ENCODE measurements around the gene ENTPD2.
"Not testable (repeated sequence)": the region's sequence is repeated elsewhere in the genome, so short reads cannot be mapped to it uniquely, and the experiment has no call there.

The ENTPD2 gene

DNA sequence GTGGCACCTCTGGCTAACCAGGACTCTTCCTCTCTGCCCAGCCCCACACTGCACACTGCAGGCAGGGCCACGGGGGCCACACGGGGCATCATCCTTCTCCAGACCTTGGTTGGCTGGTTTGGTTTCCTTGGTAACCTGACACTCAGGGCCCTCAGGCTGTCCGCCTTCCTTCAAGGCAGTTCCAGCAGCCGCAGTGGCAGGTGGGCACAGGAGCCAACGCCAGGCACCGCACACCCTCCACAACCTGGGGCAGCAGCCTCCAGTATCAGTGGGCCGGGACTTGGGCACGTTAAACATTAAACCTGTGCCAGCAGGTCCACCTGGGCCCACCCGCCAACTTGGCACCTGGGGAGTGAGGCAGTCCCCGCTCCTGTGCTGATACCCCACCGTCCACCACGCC is 9.8 kb downstream of the ENTPD2 start:
- DNase-seq = no peak

DNA sequence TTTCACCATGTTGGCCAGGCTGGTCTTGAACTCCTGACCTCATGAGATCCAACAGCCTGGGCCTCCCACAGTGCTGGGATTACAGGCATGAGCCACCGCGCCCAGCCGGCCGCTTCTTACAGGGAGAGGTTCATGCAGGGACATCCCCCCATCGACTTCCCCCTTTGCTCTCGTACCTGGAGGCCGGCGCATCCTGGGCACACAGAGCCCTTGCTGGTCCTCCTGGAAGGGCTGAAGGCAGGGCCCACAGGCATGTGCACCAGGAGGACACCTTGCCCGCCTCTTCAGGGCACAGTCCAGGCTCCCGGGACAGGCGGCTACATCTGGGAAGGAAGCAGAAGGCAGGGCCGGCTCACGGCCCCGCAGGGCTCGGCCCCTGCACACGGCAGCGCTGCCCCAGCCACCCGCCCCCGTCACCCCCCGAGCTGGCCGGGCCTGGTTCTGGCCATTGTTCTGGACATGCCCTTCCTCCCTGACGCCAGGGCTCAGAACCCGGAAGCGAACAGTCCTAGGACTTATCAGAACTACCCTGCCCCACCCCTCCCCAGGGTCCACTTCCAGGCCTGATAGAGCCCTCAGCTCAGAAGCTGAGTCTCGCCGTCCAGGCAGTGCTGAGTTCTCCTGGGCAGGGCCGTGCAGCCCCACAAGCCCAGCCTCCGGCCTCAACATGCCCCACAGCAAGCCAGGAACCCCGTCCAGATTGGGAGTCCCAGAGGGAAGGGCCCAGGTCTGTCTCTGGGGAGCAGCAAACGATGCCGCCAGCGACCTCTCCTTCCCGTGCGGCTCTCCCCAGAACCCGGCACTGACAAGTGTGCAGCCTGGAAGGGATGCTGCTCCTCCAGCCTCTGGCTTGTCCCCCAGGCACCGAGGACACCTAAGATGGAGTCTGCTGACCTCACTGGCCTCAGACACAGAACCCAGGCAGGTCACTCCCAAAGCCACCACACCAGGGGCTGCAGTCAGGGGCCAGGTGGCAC is 10.8 kb downstream of the ENTPD2 start:
- no peak for DNase-seq

DNA sequence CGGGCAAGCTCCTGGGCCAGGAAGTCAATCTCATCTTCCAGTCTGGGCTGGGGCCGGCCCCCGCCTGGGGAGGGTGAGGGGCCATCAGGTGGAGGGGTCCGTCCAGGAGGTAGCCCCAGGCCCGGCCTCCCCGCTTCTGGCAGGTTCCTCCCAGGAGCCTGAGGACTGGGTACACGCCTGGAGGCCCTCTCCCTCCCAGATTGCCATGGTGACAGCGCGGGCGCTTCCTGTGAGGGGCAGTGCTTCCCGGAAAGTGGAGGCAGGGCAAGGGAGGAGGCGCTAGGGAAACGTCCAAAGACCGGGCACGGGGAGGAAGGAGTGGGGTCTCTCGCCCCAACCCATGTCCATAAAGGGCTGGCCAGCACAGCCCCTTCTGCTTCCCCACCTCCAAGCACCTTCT is 12.7 kb downstream of the ENTPD2 start:
- DNase-seq = no peak

DNA sequence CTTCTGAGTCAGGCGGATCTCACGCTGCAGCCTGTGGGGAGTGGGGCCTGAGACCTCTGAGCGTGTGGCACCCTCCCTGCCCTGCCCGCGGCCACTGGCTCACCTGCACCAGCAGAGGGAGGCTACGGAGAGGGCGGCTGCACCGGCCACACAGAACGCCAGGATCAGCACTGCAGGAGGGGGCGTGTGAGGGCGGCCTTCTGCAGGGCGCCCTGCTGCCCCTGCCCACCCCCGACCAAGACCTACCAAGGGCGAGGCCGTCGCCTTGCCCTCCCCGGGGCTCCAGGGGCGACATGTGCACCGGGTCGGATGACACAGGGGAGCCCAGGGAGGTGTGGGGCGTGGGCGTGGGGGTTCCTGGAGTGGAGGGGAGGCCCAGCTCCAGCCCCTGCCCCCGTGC is 13.3 kb downstream of the ENTPD2 start:
- DNase-seq = no peak

DNA sequence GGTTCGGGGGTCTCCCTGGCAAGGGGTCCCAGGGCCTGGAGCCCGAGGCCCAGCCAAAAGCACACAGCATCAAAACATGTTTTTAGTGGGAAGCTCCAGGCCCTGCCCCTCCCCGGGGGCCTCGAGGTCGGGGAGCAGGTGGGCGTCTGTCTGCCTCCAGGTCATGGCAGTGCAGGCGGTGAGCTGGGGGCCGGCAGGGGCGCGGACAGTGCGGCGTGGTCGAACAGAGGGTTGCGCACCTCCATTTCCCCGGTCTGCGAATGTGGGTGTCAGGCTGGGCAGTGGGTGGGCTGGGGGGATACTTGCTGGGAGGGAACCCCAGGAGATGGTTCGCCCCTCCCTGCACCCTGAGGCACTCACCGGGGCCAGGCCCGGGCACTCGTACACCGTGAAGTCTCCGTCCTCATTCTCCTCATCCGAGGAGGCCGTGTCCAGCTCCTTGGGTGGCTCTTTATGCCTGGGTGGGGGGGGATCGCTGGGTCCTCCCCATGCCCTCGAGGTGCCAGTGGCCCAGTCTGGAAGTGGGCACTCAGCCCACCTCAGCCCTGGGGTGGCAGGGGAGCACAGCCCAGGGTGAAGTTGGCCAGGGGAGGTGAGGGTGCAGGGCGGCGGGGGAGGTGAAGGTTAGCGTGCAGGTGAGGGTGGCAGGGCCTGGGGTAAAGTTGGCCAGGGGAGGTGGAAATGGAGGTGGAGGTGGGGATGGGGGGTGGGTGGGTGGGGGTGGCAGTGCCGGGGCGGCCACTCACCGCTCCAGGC is 14.1 kb downstream of the ENTPD2 start:
- DNase-seq = no peak

DNA sequence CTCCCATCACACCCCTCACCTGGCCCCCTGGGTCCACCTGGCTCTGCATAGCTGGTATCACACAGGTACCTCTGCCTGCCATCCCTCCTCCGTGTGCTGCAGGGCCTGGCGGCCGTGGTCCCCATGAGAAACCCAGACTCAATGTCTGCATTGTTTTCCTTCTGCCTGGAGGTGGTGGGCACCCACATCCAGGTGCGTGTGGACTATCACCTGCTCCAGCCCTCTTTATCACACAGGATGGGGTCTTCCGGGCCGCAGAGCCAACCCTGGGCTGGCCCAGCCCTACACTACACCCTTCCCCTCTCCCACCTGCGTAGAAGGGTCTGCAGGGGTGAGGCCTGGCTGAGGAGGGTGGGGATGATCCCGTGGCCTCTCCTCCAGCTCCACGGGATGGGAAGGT is 14.9 kb downstream of the ENTPD2 start:
- no peak for DNase-seq

DNA sequence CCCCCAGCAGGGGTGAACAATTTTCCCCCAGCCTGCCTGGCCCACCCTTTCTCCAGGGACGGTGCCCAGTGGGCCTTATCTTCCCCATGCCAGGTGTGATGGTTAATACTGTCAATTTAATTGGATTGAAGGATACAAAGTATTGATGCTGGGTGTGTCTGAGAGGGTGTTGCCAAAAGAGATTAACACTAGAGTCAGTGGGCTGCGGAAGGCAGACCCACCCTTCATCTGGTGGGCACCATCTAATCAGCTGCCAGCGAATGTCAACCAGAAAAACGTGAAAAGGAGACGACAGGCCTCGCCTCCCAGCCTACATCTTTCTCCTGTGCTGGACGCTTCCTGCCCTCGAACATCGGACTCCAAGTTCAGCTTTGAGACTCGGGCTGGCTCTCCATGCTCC is 16.4 kb downstream of the ENTPD2 start:
- no peak for DNase-seq

DNA sequence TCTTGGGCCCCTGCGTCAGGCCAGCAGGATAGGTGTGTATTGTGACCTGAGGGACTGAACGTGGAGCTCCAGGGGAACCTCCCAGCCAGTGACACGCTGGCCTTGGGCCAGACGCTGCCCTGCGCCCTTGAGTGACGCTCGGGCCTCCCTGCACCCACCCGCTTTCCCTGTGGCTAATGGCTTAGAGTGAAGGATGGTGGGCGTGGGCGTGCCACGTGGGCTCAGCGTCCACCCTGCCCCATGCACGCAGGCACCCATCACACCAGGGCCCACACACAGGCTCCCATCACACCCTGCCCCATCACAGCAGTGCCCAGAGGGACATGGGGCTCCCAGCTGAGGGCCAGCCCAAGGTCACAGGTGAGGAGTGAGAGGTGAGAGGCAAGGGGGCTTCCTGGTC is 16.8 kb downstream of the ENTPD2 start:
- no peak for DNase-seq

DNA sequence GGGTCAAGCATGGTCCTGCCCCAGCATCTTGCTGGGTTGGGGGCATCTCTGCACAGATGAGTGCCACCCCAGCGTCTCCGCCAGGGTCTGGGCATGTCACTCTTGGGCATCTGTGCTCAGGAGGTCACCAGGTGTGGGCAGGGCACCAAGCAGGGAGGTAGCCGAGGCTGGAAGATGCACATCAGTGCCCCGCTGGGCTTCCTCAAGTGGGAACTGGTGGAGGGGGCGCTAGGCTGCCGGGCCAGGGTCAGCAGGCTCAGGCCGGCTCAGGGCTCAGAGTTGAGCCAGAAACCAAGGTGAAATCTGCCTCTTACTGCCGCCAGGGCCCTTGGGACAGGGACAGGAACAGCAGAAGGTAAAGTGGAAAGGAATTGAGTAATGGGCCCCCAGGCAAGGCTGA is 17.9 kb downstream of the ENTPD2 start:
- no peak for DNase-seq

DNA sequence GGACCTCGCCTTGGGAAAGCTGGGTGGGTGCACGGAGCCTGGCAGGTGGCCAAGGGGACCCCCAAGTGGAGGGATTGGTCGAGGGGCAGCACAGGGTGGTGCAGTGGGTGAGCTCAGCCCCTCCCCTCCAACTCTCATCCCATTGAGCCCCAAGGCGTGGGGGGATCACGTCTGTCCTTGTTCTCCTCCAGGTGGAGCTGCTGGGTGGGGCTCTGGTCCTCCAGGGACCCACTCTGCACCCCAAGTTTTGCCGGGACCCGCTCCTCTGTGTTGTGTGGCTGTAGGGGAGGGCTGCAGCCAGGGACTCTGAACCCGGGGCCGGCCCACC is 18.4 kb downstream of the ENTPD2 start:
- DNase-seq = no peak

DNA sequence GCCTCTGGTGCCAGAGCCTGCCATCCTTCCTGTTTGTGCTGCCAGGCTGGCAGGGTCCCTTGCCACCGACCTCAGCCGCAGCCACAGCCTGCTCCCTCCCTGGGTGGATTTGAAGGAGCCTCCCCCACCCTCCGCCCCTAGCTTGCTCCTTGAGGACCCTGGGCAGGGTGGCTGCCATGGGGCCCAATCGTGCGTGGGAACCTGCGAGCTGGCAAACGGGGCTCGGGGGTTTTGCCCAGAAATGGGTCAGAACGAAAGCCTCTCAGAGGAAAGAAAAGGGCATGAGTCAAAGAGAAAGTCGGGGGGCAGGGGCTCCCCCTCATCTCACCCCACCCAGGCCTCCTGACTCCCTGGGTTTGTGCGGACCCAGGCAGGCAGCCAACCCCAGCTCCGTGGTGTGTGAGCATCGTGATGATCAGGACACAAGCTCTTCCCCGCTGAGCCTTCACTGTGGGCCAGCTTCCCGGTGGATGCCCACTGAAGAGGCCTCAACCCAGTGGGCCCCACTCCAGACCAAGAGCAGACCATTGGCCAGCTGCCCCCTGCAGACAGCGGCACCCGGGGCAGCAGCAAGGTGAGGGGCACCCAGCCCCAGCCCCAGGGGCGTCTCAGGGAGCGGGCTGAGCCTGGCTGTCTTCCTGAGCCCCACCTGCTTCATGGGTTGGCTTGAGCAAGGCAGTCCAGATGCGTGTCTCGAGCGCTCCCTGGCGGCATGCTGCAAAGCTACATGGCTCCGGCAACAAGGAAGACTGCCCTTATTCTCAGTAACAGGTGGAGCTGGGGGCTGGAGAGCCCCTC is 19.0 kb downstream of the ENTPD2 start:
- DNase-seq = peak; percentile 97

DNA sequence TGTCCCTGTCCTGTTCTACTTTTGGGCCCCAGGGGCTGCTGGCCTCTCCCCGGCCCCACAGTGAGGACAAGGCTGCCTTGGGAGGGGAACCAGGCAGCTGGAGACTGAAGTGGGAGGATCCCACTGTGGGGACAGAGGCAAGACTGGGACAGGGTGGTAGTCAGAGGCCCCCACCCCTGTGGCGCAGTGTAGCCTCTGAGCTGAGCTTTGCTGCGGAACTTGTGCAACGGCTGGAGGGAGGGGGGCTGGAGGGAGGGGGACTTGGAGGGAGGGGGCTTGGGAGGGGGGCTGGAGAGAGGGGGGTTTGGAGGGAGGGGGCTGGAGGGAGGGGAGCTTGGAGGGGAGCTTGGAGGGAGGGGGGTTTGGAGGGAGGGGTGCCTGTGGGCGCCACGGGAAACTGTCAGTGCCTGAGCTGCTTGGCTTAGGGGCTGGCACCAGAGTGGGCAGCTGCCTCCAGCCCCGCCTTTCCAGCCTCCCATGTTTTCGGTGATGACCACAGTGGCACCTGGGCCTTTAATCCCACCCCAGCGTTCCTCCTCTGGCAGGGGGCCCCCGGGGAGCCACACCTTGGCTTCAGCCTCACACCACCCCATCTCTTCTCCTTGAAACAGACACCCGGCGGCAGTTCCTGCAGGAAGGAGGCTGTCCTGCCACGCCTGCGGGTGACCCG is 19.7 kb downstream of the ENTPD2 start:
- no peak for DNase-seq

DNA sequence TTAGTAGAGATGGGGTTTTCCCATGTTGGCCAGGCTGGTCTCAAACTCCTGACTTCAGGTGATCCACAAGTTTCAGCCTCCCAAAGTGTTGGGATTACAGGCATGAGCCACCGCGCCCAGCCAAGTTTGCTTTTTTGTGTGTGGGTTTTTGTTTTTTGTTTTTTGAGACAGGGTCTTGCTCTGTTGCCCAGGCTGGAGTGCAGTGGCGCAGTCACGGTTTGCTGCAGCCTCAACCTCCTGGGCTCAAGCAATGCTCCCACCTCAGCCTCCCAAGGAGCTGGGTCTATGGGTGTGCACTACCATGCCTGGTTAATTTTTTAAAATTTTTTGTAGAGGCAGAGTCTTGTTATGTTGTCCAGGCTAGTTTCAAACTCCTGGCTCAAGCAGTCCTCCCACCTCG is 20.4 kb downstream of the ENTPD2 start:
- not testable (repeated sequence) for DNase-seq

DNA sequence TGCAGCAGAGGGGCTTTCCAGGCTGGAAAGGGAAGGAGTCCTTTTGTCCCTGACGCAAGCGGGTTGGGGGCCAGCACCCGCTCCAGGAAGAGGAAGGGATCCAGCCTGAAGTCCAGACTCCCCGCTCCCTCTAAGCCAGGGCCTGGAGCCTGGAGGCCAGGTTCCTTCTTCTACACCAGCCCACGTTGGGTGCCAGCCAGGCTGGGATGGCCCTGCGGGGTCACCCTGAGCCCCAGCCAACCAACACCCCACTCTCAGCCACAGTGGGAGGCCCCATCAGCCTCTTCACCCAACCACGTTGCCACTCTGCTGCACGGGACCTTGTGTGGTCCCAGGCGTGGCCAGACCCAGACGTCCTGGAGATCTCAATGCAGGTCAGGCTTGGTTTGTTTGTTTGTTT is 21.0 kb downstream of the ENTPD2 start:
- peak; percentile 66 for DNase-seq

DNA sequence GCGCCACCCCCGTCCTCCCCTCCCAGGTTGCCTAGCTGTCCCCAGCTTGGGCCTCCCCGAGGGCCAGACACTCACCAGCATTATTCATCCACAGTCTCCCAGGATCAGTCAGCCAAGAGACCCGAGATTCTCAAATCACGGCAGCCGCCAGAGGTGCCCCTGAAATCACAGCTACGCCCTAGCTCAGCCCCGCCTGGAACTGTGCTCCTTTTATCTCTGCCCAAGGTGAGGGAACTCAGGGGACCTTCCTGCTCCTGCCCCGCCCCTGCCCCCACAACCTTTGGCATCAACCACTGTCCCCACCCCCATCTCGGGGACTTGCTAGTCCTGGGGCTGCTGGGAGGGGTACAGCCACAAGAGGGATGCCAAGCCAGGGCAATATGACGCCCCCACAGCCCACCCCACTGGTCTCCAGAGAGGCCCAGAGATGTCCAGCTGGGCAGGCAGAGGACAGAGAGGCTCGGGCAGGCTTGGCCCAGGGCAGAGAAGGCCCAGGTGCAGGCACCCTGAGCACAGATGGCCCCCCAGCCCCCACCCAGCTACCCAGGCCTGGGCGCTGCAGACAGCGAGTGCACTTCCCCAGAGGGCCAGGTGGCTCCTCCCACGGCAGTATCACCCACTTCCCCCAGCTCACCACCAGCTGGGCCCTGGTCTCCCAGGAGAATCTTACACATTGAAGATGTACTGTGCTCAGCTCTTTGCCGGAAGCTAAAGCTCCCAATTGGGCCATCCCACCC is 21.8 kb downstream of the ENTPD2 start, which contains the start of gene FUT7:
Gene FUT7 (minus strand): TSS at position 185 of the 737 bp plus-strand sequence. CDS start 97 bp downstream, at position 88.
- peak; percentile 87 for DNase-seq

DNA sequence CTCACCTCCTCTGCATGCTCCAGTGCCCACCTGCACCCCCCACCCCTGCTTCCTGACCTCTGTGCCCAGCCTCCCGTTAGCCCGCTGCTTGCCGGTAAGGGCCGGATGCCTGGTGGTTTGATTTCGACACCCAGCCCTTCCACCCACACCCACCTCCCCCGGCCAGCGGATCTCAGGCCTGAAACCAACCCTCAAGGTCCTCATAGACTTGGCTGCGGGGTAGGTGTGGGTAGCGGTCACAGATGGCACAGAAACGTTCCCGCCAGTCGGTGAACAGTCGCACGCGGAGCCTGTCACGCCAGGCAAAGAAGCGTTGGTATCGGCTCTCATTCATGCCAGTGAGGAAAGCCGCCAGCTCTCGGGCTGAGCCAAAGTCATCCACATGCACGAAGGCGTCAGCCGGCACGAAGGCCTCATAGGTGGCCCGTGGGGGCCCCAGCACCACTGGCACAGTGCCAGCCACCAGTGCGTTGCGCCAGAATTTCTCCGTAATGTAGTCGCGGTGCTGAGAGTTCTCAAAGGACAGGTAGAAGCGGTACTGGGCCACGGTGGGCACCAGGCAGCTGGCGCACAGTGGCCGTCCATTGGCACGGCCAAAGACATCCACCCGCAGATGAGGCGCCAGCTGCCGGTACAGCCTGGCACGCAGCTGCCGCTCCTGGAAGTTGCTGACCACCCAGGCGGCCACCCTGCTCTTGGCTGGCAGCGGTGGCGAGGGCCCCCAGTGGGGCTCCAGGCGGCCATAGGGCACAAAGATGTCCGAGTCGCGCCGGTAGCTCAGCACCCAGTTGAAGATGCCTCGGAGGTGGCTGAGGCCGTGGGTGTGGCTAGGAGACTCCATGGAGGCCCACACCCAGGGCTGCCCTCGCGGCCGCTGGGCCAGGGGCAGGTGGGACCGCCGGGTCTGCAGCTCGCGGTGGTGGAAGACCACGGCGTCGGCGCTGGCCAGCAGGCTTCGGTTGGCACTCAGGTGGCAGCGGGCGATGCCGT is 23.0 kb downstream of the ENTPD2 start:
- DNase-seq = peak; percentile 90

DNA sequence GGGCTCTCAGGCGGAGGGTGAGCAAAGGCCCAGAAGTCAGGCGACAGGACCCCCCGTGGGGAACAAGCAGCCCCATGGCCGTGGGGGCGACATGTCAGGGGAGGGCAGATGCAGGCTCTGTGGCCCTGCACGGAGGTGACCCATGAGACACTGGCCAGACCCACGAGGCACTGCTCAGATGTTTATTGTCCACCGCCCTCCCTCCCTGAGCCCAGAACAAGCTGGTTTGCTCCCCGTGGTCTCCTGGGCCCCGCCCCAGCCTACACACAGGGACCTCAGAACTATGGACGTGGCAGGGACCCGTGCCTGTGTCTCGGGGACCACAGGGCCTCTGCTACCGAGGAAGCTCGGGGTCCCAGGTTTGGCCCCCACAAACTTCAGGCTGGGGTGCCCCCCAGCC is 23.9 kb downstream of the ENTPD2 start:
- DNase-seq = peak; percentile 39

DNA sequence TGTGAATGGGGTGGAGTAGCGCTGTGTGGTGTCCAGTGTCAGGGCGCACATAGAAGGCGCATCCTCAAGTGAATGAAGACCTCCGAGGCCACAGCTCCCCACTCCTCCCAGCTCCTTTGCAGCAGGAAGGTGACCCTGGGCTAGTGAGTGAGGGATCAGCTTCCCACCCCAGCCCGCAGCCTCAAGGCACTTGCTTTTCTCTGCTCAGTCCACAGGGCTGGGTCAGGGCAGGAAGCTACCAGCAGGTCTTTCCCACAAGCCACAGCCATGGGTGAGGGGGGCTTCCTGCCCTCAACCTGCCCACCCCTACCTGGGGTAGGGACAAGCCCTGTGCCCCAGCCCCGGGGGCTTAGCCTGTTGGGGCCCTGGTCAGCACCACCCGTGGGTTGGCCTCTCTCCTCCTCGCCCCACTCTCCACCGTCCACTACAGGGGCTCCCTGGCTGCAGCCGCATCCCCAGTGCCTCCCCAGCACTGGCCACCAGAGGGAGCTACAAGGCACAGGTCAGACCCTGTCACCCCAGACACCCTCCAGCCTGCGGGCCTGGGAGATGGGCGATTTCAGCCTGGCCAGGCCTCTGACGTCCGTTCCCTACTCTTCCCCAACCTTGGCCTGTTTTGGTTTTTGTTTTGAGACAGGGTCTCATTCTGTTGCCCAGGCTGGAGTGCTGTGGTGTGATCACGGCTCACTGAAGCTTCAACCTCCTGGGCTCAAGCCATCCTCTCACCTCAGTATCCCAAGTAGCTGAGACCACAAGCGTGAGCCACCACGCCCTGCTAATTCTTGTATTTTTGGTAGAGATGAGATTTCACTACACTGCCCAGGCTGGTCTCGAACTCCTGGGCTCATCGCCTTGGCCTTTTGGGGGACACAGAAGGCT is 24.6 kb downstream of the ENTPD2 start:
- DNase-seq = peak; percentile 89

DNA sequence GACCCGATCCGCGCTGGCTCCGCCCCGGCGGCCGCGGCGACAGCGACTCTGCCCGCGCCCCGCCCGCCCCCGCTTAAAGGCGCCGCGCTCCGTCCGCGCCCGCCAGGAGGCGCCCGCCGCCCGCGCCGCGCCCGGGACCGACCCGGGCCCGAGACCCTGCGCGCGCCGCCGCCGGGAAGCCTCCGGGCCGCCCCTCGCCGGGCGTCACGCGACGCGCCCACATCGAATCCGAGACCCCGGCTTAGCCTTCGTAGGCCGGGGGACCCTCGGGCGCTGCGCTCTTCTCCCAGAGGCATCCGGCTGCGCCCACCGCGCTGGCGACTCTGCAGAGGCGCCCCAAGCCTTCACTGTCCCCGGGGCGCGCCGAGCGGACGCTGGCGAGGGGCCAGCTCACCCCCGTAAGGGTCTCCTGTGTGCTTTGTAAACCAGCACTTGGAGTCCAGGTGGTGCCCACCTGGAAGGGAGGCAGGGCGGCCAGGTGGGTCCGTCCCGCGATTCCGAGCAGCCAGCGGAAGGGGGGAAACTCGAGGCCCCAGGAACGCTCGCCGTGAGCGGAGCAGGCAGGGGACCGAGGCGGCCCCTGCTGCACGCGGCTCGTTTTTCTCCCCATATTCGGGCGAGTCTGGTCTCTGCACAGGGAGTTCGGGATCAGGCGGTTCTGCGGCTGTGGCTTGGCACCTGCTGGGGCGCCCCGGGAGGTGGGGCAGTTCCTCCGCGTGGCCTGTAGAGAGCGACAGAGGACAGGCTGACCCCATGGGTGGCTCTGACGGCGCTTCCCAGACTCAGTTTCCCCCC is 25.4 kb downstream of the ENTPD2 start:
- DNase-seq = peak; percentile 88

Data from activated CD4-positive, alpha-beta T cell treated with anti-CD3 and anti-CD28 coated beads, Interleukin-2, amount 50 U/mL, for 16 hours (primary cell).